Upper lobe of left lung (tissue), 4 donors: Measurements from ENCODE around the gene MORC4.

Source experiments
- EP300 ChIP-seq, 4 donors: sonication (generic); formaldehyde crosslinking; IDR thresholded peaks; one replicate each; pipeline ENCODE4 v1.5.1; 2017; ENCODE audit warnings: antibody characterized with exemption in 4 of 4, control low read depth in 2 of 4
- POLR2A ChIP-seq, 4 donors: fragments of 450-650 bp; IDR thresholded peaks; one replicate each; pipeline ENCODE4 v1.5.1; 2016 to 2017; ENCODE audit warnings: antibody characterized with exemption in 4 of 4, mild to moderate bottlenecking in 2 of 4
- POLR2AphosphoS5 ChIP-seq, 2 donors: sonication (generic); formaldehyde crosslinking; IDR thresholded peaks; one replicate each; pipeline ENCODE4 v1.5.1; 2017; ENCODE audit warnings: antibody characterized with exemption in 2 of 2
- TF ChIP-seq, protein P1 (sequence below), 6 experiments: fragments of 450-650 bp in 4 of 6; fragments of 200-600 bp in 2 of 6; sonication (generic) in 2 of 6; IDR thresholded peaks; one replicate each; pipeline ENCODE4 v1.5.1; 2016 to 2019; ENCODE audit warnings: antibody characterized with exemption in 6 of 6

DNA sequence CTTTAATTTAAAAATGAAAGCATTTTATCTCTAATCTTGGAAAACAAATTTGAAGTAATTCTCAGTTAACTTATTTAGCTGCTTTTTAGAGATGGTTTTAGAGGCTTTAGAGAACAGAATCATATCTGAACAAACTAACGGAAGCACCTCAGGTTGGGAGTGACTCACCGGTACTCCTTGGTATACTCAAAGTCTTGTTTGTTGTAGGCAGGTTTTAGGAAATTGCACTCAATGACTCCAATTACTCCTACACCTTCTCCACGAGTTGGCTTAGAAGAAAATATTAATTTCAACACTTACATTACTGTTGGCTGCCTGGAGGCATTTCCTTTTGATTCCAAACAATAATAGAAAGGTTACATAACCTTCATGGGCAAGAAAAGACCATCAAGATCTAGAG lies 23.6 kb downstream of the MORC4 start:
- TF ChIP-seq POLR2A (IDR thresholded peaks at IDR 0.05) (no peak), POLR2AphosphoS5 (IDR thresholded peaks at IDR 0.05) (no peak), EP300 (IDR thresholded peaks at IDR 0.05) (no peak)
- TF ChIP-seq, protein P1, sequence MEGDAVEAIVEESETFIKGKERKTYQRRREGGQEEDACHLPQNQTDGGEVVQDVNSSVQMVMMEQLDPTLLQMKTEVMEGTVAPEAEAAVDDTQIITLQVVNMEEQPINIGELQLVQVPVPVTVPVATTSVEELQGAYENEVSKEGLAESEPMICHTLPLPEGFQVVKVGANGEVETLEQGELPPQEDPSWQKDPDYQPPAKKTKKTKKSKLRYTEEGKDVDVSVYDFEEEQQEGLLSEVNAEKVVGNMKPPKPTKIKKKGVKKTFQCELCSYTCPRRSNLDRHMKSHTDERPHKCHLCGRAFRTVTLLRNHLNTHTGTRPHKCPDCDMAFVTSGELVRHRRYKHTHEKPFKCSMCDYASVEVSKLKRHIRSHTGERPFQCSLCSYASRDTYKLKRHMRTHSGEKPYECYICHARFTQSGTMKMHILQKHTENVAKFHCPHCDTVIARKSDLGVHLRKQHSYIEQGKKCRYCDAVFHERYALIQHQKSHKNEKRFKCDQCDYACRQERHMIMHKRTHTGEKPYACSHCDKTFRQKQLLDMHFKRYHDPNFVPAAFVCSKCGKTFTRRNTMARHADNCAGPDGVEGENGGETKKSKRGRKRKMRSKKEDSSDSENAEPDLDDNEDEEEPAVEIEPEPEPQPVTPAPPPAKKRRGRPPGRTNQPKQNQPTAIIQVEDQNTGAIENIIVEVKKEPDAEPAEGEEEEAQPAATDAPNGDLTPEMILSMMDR (IDR thresholded peaks at IDR 0.05), result no peak
